Lung (tissue), 12 donors: Measurements from ENCODE around the gene CYP4V2. TPM values are rescaled to one million over a fixed set of nuclear protein-coding genes. Genes with fewer than 3 reads are reported as not detected.

ENCODE experiments used
- ATAC-seq: fragments of 200-7000 bp; cut with Tn5 transposase; one replicate; pipeline ENCODE4 v1.9.1; 2020; ENCODE audit warnings: moderate number of reproducible peaks; ENCODE audit not compliant: insufficient read depth, low FRiP score
- DNase-seq, 3 donors: peaks; one replicate each; pipeline ENCODE4 v3.0.0-alpha.2; 2013 to 2017
- H3K27ac ChIP-seq, 2 donors: one replicate each; pipeline ENCODE4 v1.5.1; 2013; ENCODE audit warnings: mild to moderate bottlenecking in 2 of 2, moderate library complexity in 2 of 2, control low read depth in 1 of 2, inconsistent platforms in 1 of 2, low read depth in 1 of 2, low read length in 1 of 2
- H3K27me3 ChIP-seq, 3 donors: one replicate each; pipeline ENCODE4 v1.5.1; 2013; ENCODE audit warnings: low read length in 2 of 3; ENCODE audit not compliant: control insufficient read depth in 3 of 3, insufficient read depth in 3 of 3
- H3K36me3 ChIP-seq, 4 donors: one replicate each; pipeline ENCODE4 v1.5.1; 2013; ENCODE audit warnings: low read length in 4 of 4, mild to moderate bottlenecking in 1 of 4, moderate library complexity in 1 of 4; ENCODE audit not compliant: control insufficient read depth in 4 of 4, insufficient read depth in 4 of 4
- H3K4me1 ChIP-seq, 5 donors: one replicate each; pipeline ENCODE4 v1.5.1; 2013; ENCODE audit warnings: low read length in 5 of 5, mild to moderate bottlenecking in 2 of 5, moderate library complexity in 1 of 5; ENCODE audit not compliant: control insufficient read depth in 5 of 5, insufficient read depth in 5 of 5
- H3K4me3 ChIP-seq: one replicate; pipeline ENCODE4 v1.5.1; 2013; ENCODE audit warnings: mild to moderate bottlenecking, control low read depth, moderate library complexity
- H3K9ac ChIP-seq, 2 donors: one replicate each; pipeline ENCODE4 v1.5.1; 2013; ENCODE audit warnings: low read length in 2 of 2, control low read depth in 1 of 2; ENCODE audit not compliant: insufficient read depth in 1 of 2
- H3K9me3 ChIP-seq, 4 donors: one replicate each; pipeline ENCODE4 v1.5.1; 2013; ENCODE audit warnings: low read length in 3 of 4, mild to moderate bottlenecking in 1 of 4, moderate library complexity in 1 of 4; ENCODE audit not compliant: control insufficient read depth in 4 of 4, insufficient read depth in 3 of 4
- WGBS, 2 donors: extraction: QIAGEN DNeasy Blood & Tissue Kit; methylation state at CpG; one replicate each; pipeline ENCODE4 v1.1.7; 2013; 5-methylcytosine and 5-hydroxymethylcytosine counted together
- polyA plus RNA-seq, 2 donors: library from polyadenylated mRNA; stranded (reverse); fragments of 200-250 nt; gene quantifications; one replicate each; pipeline ENCODE4 v1.2.1, GENCODE V29; 2013
- total RNA-seq, 2 donors: library from RNA; depleted of rRNA in 1 of 2; stranded (reverse); fragments of >200 nt in 1 of 2; gene quantifications; one replicate each; pipeline ENCODE4 v1.2.1, GENCODE V29; 2014 to 2021
- TF ChIP-seq, protein P1 (sequence below): IDR thresholded peaks from 2 replicates; pipeline ENCODE4 v1.5.1; 2012; ENCODE audit warnings: mild to moderate bottlenecking; ENCODE audit errors: control extremely low read depth, extremely low read depth
- donor health status: control.
- donor health status: control.
- donor health status: Bipolar disorder and iron deficiency.
- donor health status: healthy.
- donor health status: DM: yes; HTN: yes; CAD: no.

The CYP4V2 gene
- total and polyA plus RNA-seq, 4 donors = 13.4 to 36.2 (median 22.9) TPM

- Histone ChIP-seq H3K27ac (no peak overlapping the region), H3K9me3 (no peaks in the 10 kb centered on the region), H3K4me1 (peaks cover 0 to 3% (median 0%) of the 10 kb centered on the region in 5 donors), H3K36me3 (peaks cover 0 to 15% (median 6%) of the 10 kb centered on the region in 4 donors), H3K27me3 (no peaks in the 10 kb centered on the region), H3K4me3 (no peak overlapping the region), H3K9ac (no peak overlapping the region)
- 90 to 93% methylated on average over 15 of the region's 15 CpGs for WGBS, 2 donors
- DNase-seq (no peak), ATAC-seq (no peak)
- TF ChIP-seq, protein P1, sequence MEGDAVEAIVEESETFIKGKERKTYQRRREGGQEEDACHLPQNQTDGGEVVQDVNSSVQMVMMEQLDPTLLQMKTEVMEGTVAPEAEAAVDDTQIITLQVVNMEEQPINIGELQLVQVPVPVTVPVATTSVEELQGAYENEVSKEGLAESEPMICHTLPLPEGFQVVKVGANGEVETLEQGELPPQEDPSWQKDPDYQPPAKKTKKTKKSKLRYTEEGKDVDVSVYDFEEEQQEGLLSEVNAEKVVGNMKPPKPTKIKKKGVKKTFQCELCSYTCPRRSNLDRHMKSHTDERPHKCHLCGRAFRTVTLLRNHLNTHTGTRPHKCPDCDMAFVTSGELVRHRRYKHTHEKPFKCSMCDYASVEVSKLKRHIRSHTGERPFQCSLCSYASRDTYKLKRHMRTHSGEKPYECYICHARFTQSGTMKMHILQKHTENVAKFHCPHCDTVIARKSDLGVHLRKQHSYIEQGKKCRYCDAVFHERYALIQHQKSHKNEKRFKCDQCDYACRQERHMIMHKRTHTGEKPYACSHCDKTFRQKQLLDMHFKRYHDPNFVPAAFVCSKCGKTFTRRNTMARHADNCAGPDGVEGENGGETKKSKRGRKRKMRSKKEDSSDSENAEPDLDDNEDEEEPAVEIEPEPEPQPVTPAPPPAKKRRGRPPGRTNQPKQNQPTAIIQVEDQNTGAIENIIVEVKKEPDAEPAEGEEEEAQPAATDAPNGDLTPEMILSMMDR = no peak
Observed at GRCh38 chr4:186166852-186167512, 24.4 kb upstream of the CYP4V2 start.

DNA sequence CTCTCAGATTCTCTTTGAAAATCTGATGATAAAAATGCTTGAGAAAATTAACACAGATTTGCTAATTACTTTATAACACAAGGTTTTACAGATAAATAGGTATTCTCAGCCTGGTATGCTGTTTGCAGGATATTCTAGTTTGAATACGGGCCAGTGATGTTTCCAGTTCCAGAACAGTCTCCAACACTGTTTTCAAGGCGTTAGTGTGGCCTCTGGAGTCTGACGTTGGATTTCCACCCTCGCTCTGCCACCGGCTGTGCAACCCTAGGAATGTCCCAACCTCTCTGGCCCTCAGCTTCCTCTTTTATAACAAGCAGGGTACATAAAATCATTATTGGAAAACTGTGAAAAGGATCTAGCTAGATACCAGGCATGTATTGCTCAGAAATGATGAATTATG is 23.8 kb upstream of the CYP4V2 start:
- ATAC-seq (no peak), DNase-seq (no peak)
- Histone ChIP-seq H3K9ac (no peak overlapping the region), H3K27me3 (no peaks in the 10 kb centered on the region), H3K4me1 (no peaks in the 10 kb centered on the region), H3K4me3 (no peak overlapping the region), H3K36me3 (peaks cover 0 to 11% (median 6%) of the 10 kb centered on the region in 4 donors), H3K27ac (no peak overlapping the region), H3K9me3 (no peaks in the 10 kb centered on the region)
- TF ChIP-seq, protein P1 = no peak
- WGBS, 2 donors = 68 to 83% methylated on average over 5 of the region's 5 CpGs

DNA sequence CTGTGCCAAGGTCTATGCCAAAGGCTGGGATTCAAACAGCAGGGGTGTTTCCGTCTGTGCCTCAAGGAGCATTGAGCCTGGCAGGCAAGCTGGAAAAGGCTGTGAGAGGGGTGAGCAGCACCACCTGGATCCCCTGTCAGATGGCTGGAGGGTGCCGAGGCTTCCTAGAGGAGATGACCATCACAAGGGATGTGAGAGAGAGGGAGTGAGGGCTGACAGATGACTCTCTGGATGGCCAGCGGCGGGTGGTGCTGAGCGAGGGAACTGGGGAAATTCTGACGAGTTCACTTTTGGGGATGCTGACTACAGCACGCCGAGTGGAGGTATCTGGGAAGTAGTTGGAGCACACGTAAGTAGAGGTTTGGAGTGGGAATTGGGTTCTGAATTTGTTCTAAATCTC is 22.6 kb upstream of the CYP4V2 start:
- no peaks in the 10 kb centered on the region for H3K4me1 ChIP-seq
- no peak overlapping the region for H3K27ac ChIP-seq
- H3K9me3 ChIP-seq = no peaks in the 10 kb centered on the region
- 95% methylated on average over 9 of the region's 9 CpGs for WGBS, 2 donors
- TF ChIP-seq, protein P1 = no peak
- no peak for ATAC-seq
- H3K9ac ChIP-seq = no peak overlapping the region
- H3K36me3 ChIP-seq = peaks cover 0 to 10% (median 3%) of the 10 kb centered on the region in 4 donors
- no peak overlapping the region for H3K4me3 ChIP-seq
- H3K27me3 ChIP-seq = no peaks in the 10 kb centered on the region
- no peak for DNase-seq
